Ascending aorta (tissue), 2 donors: ENCODE measurements around the gene IDUA. TPM values are rescaled to one million over a fixed set of nuclear protein-coding genes. Genes with fewer than 3 reads are reported as not detected.
"Not testable (repeated sequence)": the region's sequence is repeated elsewhere in the genome, so short reads cannot be mapped to it uniquely, and the experiment has no call there.

Source experiments
- DNase-seq, 2 donors: peaks; one replicate each; pipeline ENCODE4 v3.0.0-alpha.2; 2019; ENCODE audit warnings: low spot score in 2 of 2
- H3K27ac ChIP-seq, 2 donors: fragments of 200-600 bp; sonication (generic); one replicate each; pipeline ENCODE4 v1.5.1; 2016 to 2017; ENCODE audit warnings: mild to moderate bottlenecking in 1 of 2
- H3K27me3 ChIP-seq: fragments of 200-600 bp; sonication (generic); one replicate; pipeline ENCODE4 v1.5.1; 2017
- H3K36me3 ChIP-seq, 2 donors: fragments of 200-600 bp; sonication (generic); one replicate each; pipeline ENCODE4 v1.5.1; 2016
- H3K4me1 ChIP-seq, 2 donors: fragments of 200-600 bp; sonication (generic); one replicate each; pipeline ENCODE4 v1.5.1; 2016 to 2017; ENCODE audit warnings: mild to moderate bottlenecking in 1 of 2
- H3K4me3 ChIP-seq, 2 donors: fragments of 200-600 bp; sonication (generic); one replicate each; pipeline ENCODE4 v1.5.1; 2016 to 2017; ENCODE audit warnings: mild to moderate bottlenecking in 1 of 2
- H3K9me3 ChIP-seq, 2 donors: fragments of 200-600 bp; sonication (generic); one replicate each; pipeline ENCODE4 v1.5.1; 2016
- intact Hi-C: fragments of 100-400 bp; cut with DNase I; formaldehyde crosslinking; loops from one replicate; pipeline ENCODE4 v1.15.1; 2023
- total RNA-seq: library from RNA; depleted of rRNA; stranded (reverse); fragments of >200 nt; gene quantifications from one replicate; pipeline ENCODE4 v1.1.0, GENCODE V29; 2016
- TF ChIP-seq, protein P1 (sequence below), 3 experiments: fragments of 200-600 bp in 2 of 3; fragments of 450-650 bp in 1 of 3; sonication (generic) in 2 of 3; IDR thresholded peaks; one replicate each; pipeline ENCODE4 v1.5.1; 2016 to 2019; ENCODE audit warnings: antibody characterized with exemption in 3 of 3, mild to moderate bottlenecking in 1 of 3, moderate library complexity in 1 of 3

Gene IDUA
- total RNA-seq, 1 donor from 2014 or later: 118 TPM

DNA sequence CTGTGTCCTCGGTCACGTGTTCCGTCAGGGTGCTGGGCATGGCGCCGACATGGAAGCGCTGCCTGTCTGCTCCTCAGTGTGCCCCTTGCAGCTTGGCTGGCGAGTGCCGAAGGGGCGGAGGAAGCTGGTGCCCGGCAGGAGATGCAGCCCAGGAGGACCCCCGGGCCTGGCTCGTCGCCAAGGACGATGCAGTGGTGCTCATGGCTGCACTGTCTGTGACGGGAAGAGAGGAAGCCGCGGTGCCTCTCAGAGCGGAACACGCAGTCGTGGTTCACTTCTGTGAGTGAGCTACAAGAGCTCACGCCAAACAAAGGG lies 62.7 kb downstream of the IDUA start:
- Histone ChIP-seq H3K27me3 (peaks cover 8% of the 10 kb centered on the region), H3K4me1 (peaks cover 11 to 35% of the 10 kb centered on the region in 2 donors), H3K36me3 (no peaks in the 10 kb centered on the region), H3K9me3 (no peaks in the 10 kb centered on the region), H3K4me3 (no peak overlapping the region), H3K27ac (no peak overlapping the region)
- DNase-seq: no peak
- TF ChIP-seq, protein P1, sequence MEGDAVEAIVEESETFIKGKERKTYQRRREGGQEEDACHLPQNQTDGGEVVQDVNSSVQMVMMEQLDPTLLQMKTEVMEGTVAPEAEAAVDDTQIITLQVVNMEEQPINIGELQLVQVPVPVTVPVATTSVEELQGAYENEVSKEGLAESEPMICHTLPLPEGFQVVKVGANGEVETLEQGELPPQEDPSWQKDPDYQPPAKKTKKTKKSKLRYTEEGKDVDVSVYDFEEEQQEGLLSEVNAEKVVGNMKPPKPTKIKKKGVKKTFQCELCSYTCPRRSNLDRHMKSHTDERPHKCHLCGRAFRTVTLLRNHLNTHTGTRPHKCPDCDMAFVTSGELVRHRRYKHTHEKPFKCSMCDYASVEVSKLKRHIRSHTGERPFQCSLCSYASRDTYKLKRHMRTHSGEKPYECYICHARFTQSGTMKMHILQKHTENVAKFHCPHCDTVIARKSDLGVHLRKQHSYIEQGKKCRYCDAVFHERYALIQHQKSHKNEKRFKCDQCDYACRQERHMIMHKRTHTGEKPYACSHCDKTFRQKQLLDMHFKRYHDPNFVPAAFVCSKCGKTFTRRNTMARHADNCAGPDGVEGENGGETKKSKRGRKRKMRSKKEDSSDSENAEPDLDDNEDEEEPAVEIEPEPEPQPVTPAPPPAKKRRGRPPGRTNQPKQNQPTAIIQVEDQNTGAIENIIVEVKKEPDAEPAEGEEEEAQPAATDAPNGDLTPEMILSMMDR (IDR thresholded peaks at IDR 0.05): no peak
- intact Hi-C loops: loop anchor here (10.0 kb wide), 1 partner anchor 295 kb away; the partner anchor contains the start of gene UVSSA

DNA sequence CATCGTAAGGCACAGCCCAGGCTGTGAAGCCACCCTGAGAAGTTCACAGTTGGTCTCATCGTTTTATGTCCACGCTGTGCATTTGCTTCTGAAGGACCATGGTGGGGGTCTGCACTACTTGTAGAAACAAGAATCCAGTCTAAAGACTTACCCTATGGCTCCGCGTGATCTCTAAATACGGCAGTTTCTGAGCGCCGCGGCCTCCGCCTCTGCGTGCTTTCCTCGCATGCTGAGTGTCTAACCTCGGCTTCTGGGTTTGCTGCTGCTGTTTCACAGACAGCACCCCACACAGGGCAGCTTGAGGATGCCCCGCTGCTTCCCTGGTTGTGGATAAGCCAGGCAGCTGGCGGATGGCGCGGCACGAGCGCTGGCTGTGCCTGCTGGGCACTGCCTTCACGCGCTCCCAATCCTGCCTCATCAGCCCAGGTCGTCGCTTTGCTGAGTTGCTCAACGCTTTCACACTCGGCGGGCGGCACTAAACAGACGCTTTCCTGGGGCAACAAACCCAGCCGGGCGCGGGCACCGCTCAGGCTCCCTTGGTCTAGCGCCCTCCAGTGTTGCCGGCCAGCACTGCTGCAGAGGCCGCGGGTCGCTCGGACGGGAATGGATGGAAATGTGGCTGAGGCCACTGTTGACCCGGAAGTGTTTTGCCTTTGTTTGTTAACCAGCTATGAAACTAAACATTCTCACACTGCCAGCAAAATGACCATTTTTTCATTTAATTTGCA lies 63.8 kb downstream of the IDUA start:
- no peak for DNase-seq
- no peak overlapping the region for H3K4me3 ChIP-seq
- H3K4me1 ChIP-seq: peaks cover 11 to 25% of the 10 kb centered on the region in 2 donors
- no peak overlapping the region for H3K27ac ChIP-seq
- TF ChIP-seq, protein P1 (IDR thresholded peaks at IDR 0.05): peak in 2 of 3 experiments; percentile 26 to 37
- H3K9me3 ChIP-seq: no peaks in the 10 kb centered on the region
- no peaks in the 10 kb centered on the region for H3K36me3 ChIP-seq
- H3K27me3 ChIP-seq: peaks cover 8% of the 10 kb centered on the region
- intact Hi-C loops: no loop called here

DNA sequence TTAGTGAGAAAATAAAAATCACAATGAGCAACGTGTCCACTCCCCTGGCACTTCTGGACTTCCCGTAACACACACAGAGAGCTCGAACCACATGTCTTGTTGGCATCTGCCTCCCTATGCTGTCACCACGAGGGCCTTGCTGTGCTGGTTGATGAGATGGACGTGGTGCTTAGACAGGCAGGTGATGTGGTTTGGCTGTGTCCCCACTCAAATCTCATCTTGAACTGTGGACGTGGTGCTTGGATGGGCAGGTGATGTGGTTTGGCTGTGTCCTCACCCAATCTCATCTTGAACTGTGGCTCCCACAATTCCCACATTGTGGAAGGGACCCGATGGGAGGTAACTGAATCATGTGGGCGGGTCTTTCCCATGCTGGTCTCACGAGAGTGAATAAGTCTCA lies 64.6 kb downstream of the IDUA start:
- Histone ChIP-seq H3K9me3 (no peaks in the 10 kb centered on the region), H3K4me1 (peaks cover 11 to 24% of the 10 kb centered on the region in 2 donors), H3K27me3 (peaks cover 8% of the 10 kb centered on the region), H3K4me3 (no peak overlapping the region), H3K36me3 (no peaks in the 10 kb centered on the region), H3K27ac (no peak overlapping the region)
- TF ChIP-seq, protein P1 (IDR thresholded peaks at IDR 0.05): no peak
- intact Hi-C loops: no loop called here
- no peak for DNase-seq

DNA sequence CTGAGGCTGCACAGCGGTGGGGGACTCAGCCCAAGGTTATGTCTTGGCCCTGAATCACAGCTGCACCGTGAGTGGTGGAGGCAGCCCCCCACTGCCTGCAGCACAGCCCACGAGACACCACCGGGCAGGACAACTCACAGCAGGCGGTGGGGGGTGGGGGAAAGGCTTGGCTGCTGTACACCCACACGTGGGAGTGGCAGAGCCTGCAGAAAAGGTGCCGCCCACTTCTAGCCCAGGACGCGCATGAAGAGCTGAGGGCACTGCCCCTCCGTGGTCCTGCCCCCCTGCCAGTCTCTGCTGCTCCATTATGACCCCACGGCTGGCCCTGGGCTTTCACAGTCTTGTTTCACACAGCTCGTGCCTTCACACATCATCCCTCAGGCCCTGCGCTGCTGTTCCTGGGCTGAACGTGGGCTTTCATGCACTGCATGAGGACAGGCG lies 65.4 kb downstream of the IDUA start:
- Histone ChIP-seq H3K27ac (no peak overlapping the region), H3K9me3 (no peaks in the 10 kb centered on the region), H3K4me3 (no peak overlapping the region), H3K27me3 (peaks cover 8% of the 10 kb centered on the region), H3K36me3 (no peaks in the 10 kb centered on the region), H3K4me1 (peaks cover 7 to 18% of the 10 kb centered on the region in 2 donors)
- TF ChIP-seq, protein P1 (IDR thresholded peaks at IDR 0.05): no peak
- DNase-seq: no peak
- intact Hi-C loops: no loop called here

DNA sequence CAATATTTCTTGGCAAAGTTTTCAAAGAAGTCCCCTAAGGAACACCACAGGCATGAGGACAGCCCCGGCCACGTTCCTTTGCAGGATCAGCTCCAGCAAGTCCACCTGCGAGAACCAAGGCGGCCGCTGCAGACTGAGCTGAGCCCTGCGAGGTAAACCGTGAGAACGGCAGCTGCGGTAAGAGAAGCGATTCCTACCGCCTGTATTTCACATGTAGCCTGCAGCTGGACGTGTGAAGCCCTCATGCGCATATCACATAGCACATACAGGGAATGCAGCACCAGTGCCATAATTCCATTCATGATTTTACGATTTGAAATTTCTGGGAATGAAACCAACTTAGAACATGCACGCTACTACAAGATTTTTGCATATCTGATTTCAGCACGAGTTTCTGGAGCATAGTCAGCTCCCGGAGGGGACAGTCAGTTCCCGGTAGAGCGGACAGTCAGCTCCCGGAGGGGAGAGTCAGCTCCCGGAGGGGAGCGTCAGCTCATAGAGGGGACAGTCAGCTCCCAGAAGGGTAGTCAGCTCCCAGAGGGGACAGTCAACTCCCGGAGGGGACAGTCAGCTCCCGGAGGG lies 66.3 kb downstream of the IDUA start:
- TF ChIP-seq, protein P1 (IDR thresholded peaks at IDR 0.05): no peak
- Histone ChIP-seq H3K27me3 (peaks cover 8% of the 10 kb centered on the region), H3K4me3 (no peak overlapping the region), H3K36me3 (no peaks in the 10 kb centered on the region), H3K9me3 (no peaks in the 10 kb centered on the region), H3K4me1 (peaks cover 4 to 11% of the 10 kb centered on the region in 2 donors), H3K27ac (no peak overlapping the region)
- DNase-seq: no peak
- intact Hi-C loops: no loop called here

DNA sequence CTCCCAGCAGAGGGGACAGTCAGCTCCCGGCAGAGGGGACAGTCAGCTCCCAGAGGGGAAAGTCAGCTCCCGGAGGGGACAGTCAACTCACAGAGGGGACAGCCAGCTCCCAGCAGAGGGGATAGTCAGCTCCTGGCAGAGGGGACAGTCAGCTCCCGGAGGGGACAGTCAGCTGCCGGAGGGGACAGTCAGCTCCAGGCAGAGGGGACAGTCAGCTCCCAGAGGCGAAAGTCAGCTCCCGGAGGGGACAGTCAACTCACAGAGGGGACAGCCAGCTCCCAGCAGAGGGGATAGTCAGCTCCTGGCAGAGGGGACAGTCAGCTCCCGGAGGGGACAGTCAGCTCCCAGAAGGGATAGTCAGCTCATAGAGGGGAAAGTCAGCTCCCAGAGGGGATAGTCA lies 67.0 kb downstream of the IDUA start:
- H3K4me3 ChIP-seq, DNase-seq, H3K9me3 ChIP-seq, intact Hi-C loops, H3K27me3 ChIP-seq, H3K36me3 ChIP-seq, H3K27ac ChIP-seq: not testable (repeated sequence)
- peaks cover 4 to 11% of the 10 kb centered on the region in 2 donors for H3K4me1 ChIP-seq
